Cortex of kidney (tissue), 1 donor: Measurements from ENCODE around the gene VEGFA.
"Not testable (repeated sequence)": the region's sequence is repeated elsewhere in the genome, so short reads cannot be mapped to it uniquely, and the experiment has no call there.

Experiments used
- DNase-seq: peaks from one replicate; lab custom pipeline; 2025; lab: John Stamatoyannopoulos, UW

VEGFA gene

GRCh38 chr6:43803783-43804549 is 34.0 kb downstream of the VEGFA start:
- no peak for DNase-seq

GRCh38 chr6:43804550-43805223 is 34.7 kb downstream of the VEGFA start:
- DNase-seq, result no peak

- DNase-seq, result no peak
These were observed 35.7 kb downstream of the VEGFA start for GRCh38 chr6:43805699-43806042.

GRCh38 chr6:43806043-43806757 is 36.2 kb downstream of the VEGFA start:
- DNase-seq, result no peak

- DNase-seq, result no peak
These were observed 36.8 kb downstream of the VEGFA start for GRCh38 chr6:43806758-43807227.

GRCh38 chr6:43807228-43808061 is 37.4 kb downstream of the VEGFA start:
- no peak for DNase-seq

GRCh38 chr6:43808412-43808811 is 38.4 kb downstream of the VEGFA start:
- no peak for DNase-seq

- no peak for DNase-seq
These were observed 39.6 kb downstream of the VEGFA start for GRCh38 chr6:43809417-43810305.

- no peak for DNase-seq
These were observed 41.1 kb downstream of the VEGFA start for GRCh38 chr6:43810965-43811732.

- DNase-seq, result no peak
These were observed 41.7 kb downstream of the VEGFA start for GRCh38 chr6:43811733-43812099.

GRCh38 chr6:43812850-43813578 is 43.0 kb downstream of the VEGFA start:
- no peak for DNase-seq

- DNase-seq, result no peak
These were observed 44.1 kb downstream of the VEGFA start for GRCh38 chr6:43814111-43814510.

GRCh38 chr6:43814865-43815264 is 44.9 kb downstream of the VEGFA start:
- no peak for DNase-seq

GRCh38 chr6:43817192-43817591 is 47.2 kb downstream of the VEGFA start:
- no peak for DNase-seq

GRCh38 chr6:43818973-43819372 is 49.0 kb downstream of the VEGFA start:
- not testable (repeated sequence) for DNase-seq

- no peak for DNase-seq
These were observed 49.9 kb downstream of the VEGFA start for GRCh38 chr6:43819958-43820357.

GRCh38 chr6:43820486-43820885 is 50.5 kb downstream of the VEGFA start:
- no peak for DNase-seq

GRCh38 chr6:43821101-43821886 is 51.3 kb downstream of the VEGFA start:
- no peak for DNase-seq

- DNase-seq, result no peak
These were observed 53.4 kb downstream of the VEGFA start for GRCh38 chr6:43823390-43823789.
